GM12872 (cell line): ENCODE results near the gene HCRTR1.

Source experiments
- CTCF ChIP-seq: IDR thresholded peaks from 3 replicates; pipeline ENCODE4 v1.5.1; 2011; ENCODE audit warnings: low read depth, mild to moderate bottlenecking, low read length, moderate library complexity; ENCODE audit not compliant: insufficient read depth

Gene HCRTR1

GRCh38 chr1:31576743-31577455 is 40.6 kb upstream of the HCRTR1 start:
- no peak for TF ChIP-seq CTCF

- TF ChIP-seq CTCF = no peak
Measured at GRCh38 chr1:31577515-31578192, 39.8 kb upstream of the HCRTR1 start.

- no peak for TF ChIP-seq CTCF
Measured at GRCh38 chr1:31579374-31579773, 38.1 kb upstream of the HCRTR1 start.

- TF ChIP-seq CTCF = no peak
Measured at GRCh38 chr1:31580513-31580870, 37.0 kb upstream of the HCRTR1 start.

- no peak for TF ChIP-seq CTCF
Measured at GRCh38 chr1:31580891-31581603, 36.4 kb upstream of the HCRTR1 start.

GRCh38 chr1:31581821-31582810 is 35.4 kb upstream of the HCRTR1 start:
- TF ChIP-seq CTCF = no peak
